A549 (cell line): ENCODE measurements around the gene LBX2.

Experiments
- CTCF ChIP-seq: fragments of >200 bp; sonication (Bioruptor Twin); formaldehyde crosslinking; IDR thresholded peaks from 3 replicates; pipeline ENCODE4 v1.5.1; 2016
- ESRRA ChIP-seq: fragments of 150-350 bp; IDR thresholded peaks from 2 replicates; pipeline ENCODE4 v1.6.1; 2014; ENCODE audit warnings: mild to moderate bottlenecking, low read length, borderline replicate concordance
- FOSL2 ChIP-seq, 2 experiments: fragments of 450-650 bp in 1 of 2; fragments of >200 bp in 1 of 2; sonication (Bioruptor Twin) in 1 of 2; formaldehyde crosslinking; IDR thresholded peaks; 2 replicates each; pipeline versions ENCODE4 v1.5.0 to v1.6.1; 2016 to 2020; ENCODE audit warnings: mild to moderate bottlenecking in 1 of 2, moderate library complexity in 1 of 2
- HOXB13 ChIP-seq: fragments of 250-450 bp; sonication (Bioruptor Pico); IDR thresholded peaks from 2 replicates; pipeline ENCODE4 v1.5.0; 2020; ENCODE audit warnings: low read depth, mild to moderate bottlenecking, moderate library complexity
- JUN ChIP-seq, 2 experiments: fragments of >200 bp; sonication (Bioruptor Twin); formaldehyde crosslinking; IDR thresholded peaks; 2 replicates in 1 of 2; 3 replicates in 1 of 2; pipeline ENCODE4 v1.6.1; 2016 to 2017
- MAX ChIP-seq: IDR thresholded peaks from 2 replicates; pipeline ENCODE4 v1.6.1; 2012
- PHF8 ChIP-seq: fragments of 200-600 bp; sonication (generic); IDR thresholded peaks from 2 replicates; pipeline ENCODE4 v1.6.1; 2016; ENCODE audit warnings: low read depth, mild to moderate bottlenecking, antibody characterized with exemption, moderate library complexity, borderline replicate concordance
- RAD21 ChIP-seq, 2 experiments: fragments of >200 bp in 1 of 2; sonication (Bioruptor Twin) in 1 of 2; formaldehyde crosslinking in 1 of 2; IDR thresholded peaks in 1 of 2; conservative IDR thresholded peaks in 1 of 2; 2 replicates in 1 of 2; 3 replicates in 1 of 2; pipeline ENCODE4 v1.6.1; 2012 to 2018; ENCODE audit warnings: inconsistent platforms in 1 of 2
- USF2 ChIP-seq: fragments of 450-650 bp; IDR thresholded peaks from 2 replicates; pipeline ENCODE4 v1.6.1; 2014; ENCODE audit warnings: antibody characterized with exemption

- TF ChIP-seq CTCF (peak; percentile 43), JUN (IDR thresholded peaks at IDR 0.05) (peak in 1 of 2 experiments; percentile 38; a peak in 1 of 5 replicates), FOSL2 (IDR thresholded peaks at IDR 0.05) (peak; percentile 38; the same call in 1 of the 2 replicates), FOSL2 (CRISPR knock-in tag; IDR thresholded peaks at IDR 0.05) (peak; percentile 86), USF2 (no peak), RAD21 (conservative IDR thresholded peaks at IDR 0.05 in 1 of 2, IDR thresholded peaks at IDR 0.05 in 1 of 2) (peak in 1 of 2 experiments; percentile 38; a peak in 3 of 5 replicates), HOXB13 (CRISPR knock-in tag) (no peak), PHF8 (no peak), MAX (peak; percentile 79), ESRRA (no peak)
These were observed 3.5 kb upstream of the LBX2 start for GRCh38 chr2:74502720-74503505.
